Upper lobe of left lung (tissue), 6 donors: Measurements from ENCODE around the gene MOV10L1. TPM values are rescaled to one million over a fixed set of nuclear protein-coding genes. Genes with fewer than 3 reads are reported as not detected.

Experiments used
- ATAC-seq, 2 donors: fragments of 200-7000 bp; cut with Tn5 transposase; one replicate each; pipeline ENCODE4 v1.9.1; 2022; ENCODE audit warnings: mild to moderate bottlenecking in 2 of 2, moderate library complexity in 2 of 2; ENCODE audit not compliant: low FRiP score in 2 of 2
- DNase-seq, 2 donors: peaks; one replicate each; pipeline ENCODE4 v3.0.0-alpha.2; 2019 to 2020
- H3K27ac ChIP-seq, 4 donors: fragments of 200-600 bp; sonication (generic); one replicate each; pipeline ENCODE4 v1.5.1; 2016 to 2019
- H3K27me3 ChIP-seq, 4 donors: fragments of 200-600 bp; sonication (generic); one replicate each; pipeline ENCODE4 v1.5.1; 2017 to 2019
- H3K36me3 ChIP-seq, 4 donors: fragments of 200-600 bp; sonication (generic); one replicate each; pipeline ENCODE4 v1.5.1; 2016 to 2019
- H3K4me1 ChIP-seq, 4 donors: fragments of 200-600 bp; sonication (generic); one replicate each; pipeline ENCODE4 v1.5.1; 2018 to 2019
- H3K4me3 ChIP-seq, 4 donors: fragments of 200-600 bp; sonication (generic); one replicate each; pipeline ENCODE4 v1.5.1; 2017 to 2019; ENCODE audit warnings: mild to moderate bottlenecking in 2 of 4, moderate library complexity in 1 of 4
- H3K9me3 ChIP-seq, 4 donors: fragments of 200-600 bp; sonication (generic); one replicate each; pipeline ENCODE4 v1.5.1; 2018 to 2019
- EP300 ChIP-seq, 4 donors: sonication (generic); formaldehyde crosslinking; IDR thresholded peaks; one replicate each; pipeline ENCODE4 v1.5.1; 2017; ENCODE audit warnings: antibody characterized with exemption in 4 of 4, control low read depth in 2 of 4
- POLR2A ChIP-seq, 4 donors: fragments of 450-650 bp; IDR thresholded peaks; one replicate each; pipeline ENCODE4 v1.5.1; 2016 to 2017; ENCODE audit warnings: antibody characterized with exemption in 4 of 4, mild to moderate bottlenecking in 2 of 4
- POLR2AphosphoS5 ChIP-seq, 2 donors: sonication (generic); formaldehyde crosslinking; IDR thresholded peaks; one replicate each; pipeline ENCODE4 v1.5.1; 2017; ENCODE audit warnings: antibody characterized with exemption in 2 of 2
- WGBS, 2 donors: methylation state at CpG; one replicate each; pipeline ENCODE4 v1.1.5; 2017 to 2018; 5-methylcytosine and 5-hydroxymethylcytosine counted together
- total RNA-seq, 6 donors: library from RNA; depleted of rRNA in 4 of 6; stranded (reverse); fragments of >200 nt in 4 of 6; gene quantifications; one replicate each; pipeline versions ENCODE4 v1.1.0 to v1.2.1, GENCODE V29; 2016 to 2021
- TF ChIP-seq, protein P1 (sequence below), 6 experiments: fragments of 450-650 bp in 4 of 6; fragments of 200-600 bp in 2 of 6; sonication (generic) in 2 of 6; IDR thresholded peaks; one replicate each; pipeline ENCODE4 v1.5.1; 2016 to 2019; ENCODE audit warnings: antibody characterized with exemption in 6 of 6
- donor health status: DM: no; HTN: no; CAD: no; lungs with moderate emphysema.
- donor health status: DM: no; HTN: yes; CAD: no; lungs with severe emphysema.

MOV10L1 gene
- total RNA-seq, 6 donors from 2014 or later: 0.47 to 3.1 (median 1.8) TPM; not detected in 1

DNA sequence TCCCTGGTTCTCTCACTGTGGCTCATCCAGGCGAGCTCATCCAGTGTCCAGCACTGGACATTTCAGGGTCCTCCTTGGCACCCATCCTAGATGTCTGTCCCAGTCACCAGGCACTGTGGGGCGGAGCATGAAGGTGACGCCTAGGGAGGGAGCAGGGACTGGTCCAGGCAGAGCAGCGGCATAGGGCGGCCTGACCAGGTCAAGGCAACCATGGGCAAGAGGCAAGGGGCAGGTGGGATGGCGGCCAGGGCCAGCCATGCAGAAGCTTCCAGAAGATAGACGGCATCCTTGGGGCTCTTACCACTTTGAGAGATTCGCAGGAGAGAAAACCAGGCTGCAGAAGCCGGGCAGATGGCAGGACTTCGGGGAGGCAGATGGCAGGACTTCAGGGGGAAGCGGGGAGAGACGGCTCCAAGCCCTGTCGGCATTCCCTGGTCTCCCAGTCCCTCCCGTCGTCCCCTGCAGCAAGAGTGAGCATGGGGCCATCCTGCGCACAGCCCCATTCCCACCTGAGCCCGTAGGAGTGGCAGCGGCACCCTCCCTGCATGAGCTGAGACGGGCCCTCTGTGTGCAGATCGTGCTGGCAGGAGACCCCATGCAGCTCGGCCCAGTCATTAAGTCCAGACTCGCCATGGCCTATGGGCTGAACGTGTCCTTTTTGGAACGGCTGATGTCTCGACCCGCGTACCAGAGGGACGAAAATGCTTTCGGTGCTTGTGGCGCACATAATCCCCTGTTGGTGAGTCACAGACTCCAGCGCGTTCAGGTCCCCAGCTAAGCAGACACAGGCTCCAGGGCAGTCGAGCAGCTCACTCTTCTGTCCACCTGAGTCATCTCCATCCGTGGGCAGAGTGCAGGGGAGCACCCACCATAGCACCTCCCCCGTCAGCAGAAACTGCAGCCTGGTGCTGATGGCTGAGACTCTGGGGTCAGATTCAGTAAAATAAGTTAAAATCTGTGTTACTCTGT is 60.6 kb downstream of the MOV10L1 start:
- WGBS, 2 donors: 86 to 92% methylated on average over 21 to 35 of the region's 35 CpGs
- H3K4me3 ChIP-seq: no peak overlapping the region
- TF ChIP-seq, protein P1, sequence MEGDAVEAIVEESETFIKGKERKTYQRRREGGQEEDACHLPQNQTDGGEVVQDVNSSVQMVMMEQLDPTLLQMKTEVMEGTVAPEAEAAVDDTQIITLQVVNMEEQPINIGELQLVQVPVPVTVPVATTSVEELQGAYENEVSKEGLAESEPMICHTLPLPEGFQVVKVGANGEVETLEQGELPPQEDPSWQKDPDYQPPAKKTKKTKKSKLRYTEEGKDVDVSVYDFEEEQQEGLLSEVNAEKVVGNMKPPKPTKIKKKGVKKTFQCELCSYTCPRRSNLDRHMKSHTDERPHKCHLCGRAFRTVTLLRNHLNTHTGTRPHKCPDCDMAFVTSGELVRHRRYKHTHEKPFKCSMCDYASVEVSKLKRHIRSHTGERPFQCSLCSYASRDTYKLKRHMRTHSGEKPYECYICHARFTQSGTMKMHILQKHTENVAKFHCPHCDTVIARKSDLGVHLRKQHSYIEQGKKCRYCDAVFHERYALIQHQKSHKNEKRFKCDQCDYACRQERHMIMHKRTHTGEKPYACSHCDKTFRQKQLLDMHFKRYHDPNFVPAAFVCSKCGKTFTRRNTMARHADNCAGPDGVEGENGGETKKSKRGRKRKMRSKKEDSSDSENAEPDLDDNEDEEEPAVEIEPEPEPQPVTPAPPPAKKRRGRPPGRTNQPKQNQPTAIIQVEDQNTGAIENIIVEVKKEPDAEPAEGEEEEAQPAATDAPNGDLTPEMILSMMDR (IDR thresholded peaks at IDR 0.05): no peak
- no peak for TF ChIP-seq POLR2AphosphoS5 (IDR thresholded peaks at IDR 0.05)
- no peaks in the 10 kb centered on the region for H3K9me3 ChIP-seq
- no peak overlapping the region for H3K27ac ChIP-seq
- ATAC-seq (no peak), DNase-seq (peak in 1 of 2 donors; percentile 48)
- H3K36me3 ChIP-seq: no peaks in the 10 kb centered on the region
- no peaks in the 10 kb centered on the region for H3K27me3 ChIP-seq
- H3K4me1 ChIP-seq: peaks cover 0 to 3% (median 1%) of the 10 kb centered on the region in 4 donors

DNA sequence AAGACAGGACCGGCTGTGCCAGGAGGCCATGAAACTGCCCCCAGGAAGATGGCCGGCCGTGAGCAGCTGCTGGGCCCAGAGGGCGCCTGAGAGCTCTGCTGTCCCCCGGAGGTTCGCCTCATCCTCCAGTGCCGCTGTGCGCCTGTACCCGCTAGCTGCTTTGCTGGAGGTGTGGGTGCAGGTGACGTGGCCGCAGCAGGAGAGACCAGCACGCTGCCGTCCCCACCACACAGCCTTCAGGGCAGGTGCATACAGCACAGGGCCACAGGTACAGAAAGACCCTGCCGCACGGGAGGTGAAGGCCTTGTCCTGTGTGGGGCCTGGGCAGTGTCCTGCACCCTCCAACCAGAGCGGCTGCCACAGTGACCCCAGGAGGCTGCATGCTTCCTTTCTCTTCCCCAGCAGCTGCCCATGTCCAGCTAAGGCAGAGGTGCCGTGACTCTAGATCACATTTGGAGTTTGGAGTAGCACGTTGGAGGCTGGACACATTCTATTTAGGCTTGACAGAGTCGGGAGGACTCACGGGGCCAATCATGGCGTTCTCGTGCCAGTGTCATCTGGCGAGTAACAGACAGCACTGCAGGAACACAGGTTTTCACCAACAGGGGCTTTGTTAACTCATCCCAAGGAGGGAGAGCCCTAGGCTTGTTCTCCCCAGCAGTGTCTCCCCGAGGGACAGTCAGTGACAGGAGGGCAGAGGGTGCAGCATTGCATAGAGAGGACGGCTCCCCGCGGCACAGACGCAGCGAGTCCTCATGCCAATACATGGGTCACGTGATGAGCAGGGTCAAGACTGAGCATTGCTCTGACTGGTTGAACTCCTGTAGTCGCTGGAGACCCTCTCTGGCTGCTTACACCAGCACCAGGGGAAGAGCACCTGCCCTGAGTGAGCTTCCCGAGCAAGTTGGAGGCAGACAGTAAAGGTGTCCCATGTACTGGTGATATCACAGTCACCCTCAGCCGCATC is 62.0 kb downstream of the MOV10L1 start:
- no peak overlapping the region for H3K4me3 ChIP-seq
- no peaks in the 10 kb centered on the region for H3K27me3 ChIP-seq
- peaks cover 0 to under 1% (median 0%) of the 10 kb centered on the region in 4 donors for H3K4me1 ChIP-seq
- 78 to 85% methylated on average over 8 to 33 of the region's 33 CpGs for WGBS, 2 donors
- no peaks in the 10 kb centered on the region for H3K9me3 ChIP-seq
- H3K27ac ChIP-seq: no peak overlapping the region
- ATAC-seq (no peak), DNase-seq (peak in 1 of 2 donors; percentile 77)
- H3K36me3 ChIP-seq: no peaks in the 10 kb centered on the region
- TF ChIP-seq EP300 (IDR thresholded peaks at IDR 0.05): no peak
- TF ChIP-seq, protein P1 (IDR thresholded peaks at IDR 0.05): no peak
- TF ChIP-seq POLR2AphosphoS5 (IDR thresholded peaks at IDR 0.05): no peak
- TF ChIP-seq POLR2A (IDR thresholded peaks at IDR 0.05): no peak

GRCh38 chr22:50153056-50153755 is 63.4 kb downstream of the MOV10L1 start:
- TF ChIP-seq, protein P1 (IDR thresholded peaks at IDR 0.05): no peak
- TF ChIP-seq POLR2A (IDR thresholded peaks at IDR 0.05) (no peak), EP300 (IDR thresholded peaks at IDR 0.05) (no peak), POLR2AphosphoS5 (IDR thresholded peaks at IDR 0.05) (no peak)
- no peak overlapping the region for H3K4me3 ChIP-seq
- H3K4me1 ChIP-seq: no peaks in the 10 kb centered on the region
- no peaks in the 10 kb centered on the region for H3K27me3 ChIP-seq
- WGBS, 2 donors: 81 to 91% methylated on average over 17 to 24 of the region's 25 CpGs
- ATAC-seq (no peak), DNase-seq (peak in 1 of 2 donors; percentile 65)
- H3K36me3 ChIP-seq: no peaks in the 10 kb centered on the region
- H3K9me3 ChIP-seq: no peaks in the 10 kb centered on the region
- no peak overlapping the region for H3K27ac ChIP-seq

GRCh38 chr22:50153756-50154140 is 63.9 kb downstream of the MOV10L1 start:
- Histone ChIP-seq H3K9me3 (no peaks in the 10 kb centered on the region), H3K4me3 (no peak overlapping the region), H3K4me1 (no peaks in the 10 kb centered on the region), H3K27me3 (no peaks in the 10 kb centered on the region), H3K27ac (no peak overlapping the region), H3K36me3 (no peaks in the 10 kb centered on the region)
- ATAC-seq (no peak), DNase-seq (no peak)
- 81 to 84% methylated on average over 5 to 6 of the region's 7 CpGs for WGBS, 2 donors
- TF ChIP-seq EP300 (IDR thresholded peaks at IDR 0.05): no peak
- no peak for TF ChIP-seq POLR2AphosphoS5 (IDR thresholded peaks at IDR 0.05)
- TF ChIP-seq, protein P1 (IDR thresholded peaks at IDR 0.05): no peak
- TF ChIP-seq POLR2A (IDR thresholded peaks at IDR 0.05): no peak
